NCI-H82 treated with DMSO at 0.1 percent for 48 hours (cell line): Measurements from ENCODE around the gene PNPLA5.

ENCODE experiments used
- DNase-seq: peaks from one replicate; lab custom pipeline; 2025; ENCODE audit not compliant: unreplicated experiment; lab: John Stamatoyannopoulos, UW

PNPLA5 gene

GRCh38 chr22:43839781-43840180, 52.0 kb downstream of the PNPLA5 start:
- no peak for DNase-seq

GRCh38 chr22:43838571-43839307, 53.1 kb downstream of the PNPLA5 start:
- DNase-seq = no peak

- no peak for DNase-seq
These were observed 53.7 kb downstream of the PNPLA5 start for GRCh38 chr22:43838161-43838560.

DNA sequence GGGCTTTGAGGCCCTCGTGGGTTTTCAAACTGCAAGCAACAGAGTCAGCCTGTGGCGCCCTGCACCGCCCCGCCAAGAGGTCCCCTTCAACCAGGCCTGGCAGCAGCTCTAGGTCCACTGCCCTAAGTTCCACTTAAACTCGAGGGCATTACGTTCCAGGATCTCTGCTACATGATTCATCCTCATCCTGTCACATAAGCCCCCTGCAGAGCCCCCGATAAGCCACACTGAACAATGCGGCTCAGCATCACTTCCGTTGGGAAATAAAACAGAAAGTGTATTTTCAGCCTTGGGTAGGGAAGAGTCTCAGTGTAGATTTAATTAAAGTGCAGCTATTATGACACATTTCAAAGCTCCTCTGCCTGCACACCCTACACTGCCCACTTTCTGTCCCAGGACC, 54.1 kb downstream of the PNPLA5 start:
- DNase-seq = no peak

GRCh38 chr22:43835736-43836135, 56.1 kb downstream of the PNPLA5 start:
- no peak for DNase-seq

DNA sequence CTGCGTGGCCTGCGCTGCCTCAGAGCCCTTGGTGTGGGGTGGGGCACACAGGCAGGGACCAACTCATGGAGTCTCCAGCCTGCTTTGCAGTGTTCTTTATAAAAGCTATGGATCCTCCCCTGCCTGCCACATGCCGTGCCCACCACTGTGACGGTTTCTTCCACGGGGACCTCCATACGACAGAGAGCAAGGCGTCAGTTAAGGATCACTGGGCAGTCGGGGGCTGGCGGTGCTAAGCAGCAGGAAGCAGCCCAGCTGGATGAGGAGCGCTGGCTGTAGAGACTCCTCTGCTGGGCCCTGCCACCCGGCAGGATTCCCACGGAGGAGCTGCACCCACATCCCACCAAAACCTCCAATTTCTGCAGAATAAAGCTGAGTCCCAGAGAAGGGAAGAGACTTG, 56.6 kb downstream of the PNPLA5 start:
- DNase-seq = no peak

DNA sequence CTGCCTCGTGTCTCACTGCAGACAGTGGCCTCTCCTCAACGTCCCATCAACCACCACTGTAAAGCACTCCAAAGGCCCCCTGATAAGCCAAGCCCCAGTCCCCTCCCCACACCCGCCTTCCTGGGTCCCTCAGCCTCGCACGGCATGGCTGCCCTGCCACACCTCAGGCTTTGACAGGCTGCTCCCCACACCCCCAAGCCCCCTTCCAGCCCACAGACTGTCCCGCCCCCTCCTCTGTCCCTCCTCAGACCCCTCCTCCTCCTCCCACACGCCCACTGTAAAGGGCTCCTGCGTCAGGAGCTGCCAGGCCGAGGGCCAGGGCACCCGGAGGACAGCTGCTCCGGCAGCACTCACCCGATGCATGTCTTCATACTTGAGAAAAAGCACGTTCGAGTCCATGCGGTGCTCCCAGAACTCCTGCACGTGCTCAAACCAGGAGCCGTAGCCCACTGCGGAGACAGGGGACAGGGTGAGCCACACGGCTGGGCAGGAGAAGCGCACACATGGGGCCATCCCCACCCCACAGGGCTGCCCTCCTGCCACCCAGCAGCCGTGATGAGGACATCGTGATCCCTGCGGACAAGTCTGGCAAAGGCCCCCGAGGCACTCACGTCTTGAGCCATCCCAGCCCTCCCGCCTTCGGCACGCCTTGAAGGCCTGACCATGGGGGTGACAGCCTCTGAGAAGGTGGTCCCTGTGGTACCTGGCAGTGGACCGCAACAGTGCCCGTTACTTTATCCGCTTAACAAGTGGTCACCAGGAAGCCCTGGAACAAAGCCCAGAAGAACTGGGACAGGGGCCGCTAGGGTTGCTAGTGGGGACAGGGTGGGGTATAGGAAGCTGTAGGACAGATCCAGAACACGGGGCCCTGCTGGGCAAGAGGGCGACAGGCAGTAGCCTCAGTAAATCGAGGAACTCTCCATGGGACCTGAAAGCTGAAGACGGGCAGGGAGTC, 58.2 kb downstream of the PNPLA5 start:
- no peak for DNase-seq

DNA sequence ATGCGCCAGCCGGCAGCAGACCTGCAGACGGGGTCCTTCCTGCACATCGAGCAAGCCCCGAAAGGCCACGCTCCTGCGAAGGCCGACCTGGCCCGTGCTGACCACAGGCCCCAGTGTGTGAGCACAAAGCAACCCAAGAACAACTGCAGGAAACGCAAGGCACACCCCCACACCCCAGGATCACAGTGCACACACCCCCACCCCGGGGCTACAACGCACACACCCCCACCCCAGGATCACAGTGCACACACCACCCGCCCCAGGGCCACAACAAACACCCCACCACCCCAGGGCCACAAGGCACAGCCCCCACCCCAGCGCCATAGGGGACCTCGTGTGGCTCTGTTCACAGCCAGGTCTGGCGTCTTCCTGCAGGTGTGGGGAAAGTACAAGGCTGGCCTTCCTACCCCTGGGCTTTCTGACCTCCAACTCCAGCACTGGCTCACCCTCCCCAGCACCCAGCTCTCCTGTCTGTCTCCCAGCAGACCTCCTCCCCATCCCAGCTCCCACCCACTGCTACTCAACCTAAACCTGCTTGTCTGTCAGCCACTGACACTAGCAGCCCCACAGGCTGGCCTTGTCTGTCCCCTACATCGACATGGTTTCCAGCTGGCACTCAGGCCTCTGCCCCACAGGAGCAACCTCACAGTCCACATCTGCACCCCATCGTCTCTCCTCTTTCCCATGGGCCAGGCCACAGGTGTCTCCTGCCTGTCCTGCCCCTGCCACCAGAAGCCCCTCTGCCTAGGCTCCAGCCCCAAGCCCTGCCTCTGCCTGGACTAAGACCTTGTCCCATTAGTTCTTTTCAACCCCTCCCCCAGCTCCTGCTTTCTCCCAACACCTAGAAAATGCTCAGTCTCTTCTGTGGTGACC, 59.2 kb downstream of the PNPLA5 start:
- DNase-seq = no peak

DNA sequence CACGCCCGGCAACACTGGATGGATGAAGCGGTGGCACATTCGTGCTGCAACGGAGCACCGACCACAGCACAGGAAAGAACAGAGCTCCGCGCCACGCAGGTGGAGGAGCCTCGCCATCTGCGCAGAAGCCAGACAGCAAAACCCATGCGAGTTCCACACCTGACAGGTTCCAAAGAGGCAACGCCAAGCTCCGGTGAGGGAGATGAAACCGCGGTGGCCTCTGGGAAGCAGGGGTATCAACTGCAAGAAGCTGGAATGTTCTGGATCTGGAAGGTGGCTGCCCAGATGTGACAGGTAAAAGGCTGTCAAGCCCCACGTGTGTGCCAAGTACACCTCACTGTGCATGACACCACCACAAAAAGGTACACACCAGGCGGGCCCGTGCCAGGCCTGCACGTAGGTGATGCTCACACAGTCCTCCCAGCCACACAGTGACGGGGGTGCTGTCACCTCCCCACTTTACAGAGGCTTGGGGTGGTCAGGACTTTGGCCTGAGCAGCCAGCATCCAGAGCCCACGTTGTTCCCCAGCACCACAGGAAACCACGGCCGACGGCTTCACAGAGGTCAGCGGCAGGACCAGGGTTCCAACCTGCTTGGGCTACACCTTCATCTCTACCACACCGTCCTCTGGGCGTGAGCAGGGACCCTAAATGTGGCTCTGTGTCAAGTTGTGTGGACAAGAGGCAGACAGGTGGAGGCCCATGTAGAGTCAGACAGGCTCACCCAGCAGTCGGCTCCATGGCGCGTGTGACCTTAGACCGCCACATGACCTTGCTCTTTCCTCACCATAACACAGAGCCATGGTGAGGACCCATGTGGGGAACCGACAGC, 60.0 kb downstream of the PNPLA5 start:
- no peak for DNase-seq

DNA sequence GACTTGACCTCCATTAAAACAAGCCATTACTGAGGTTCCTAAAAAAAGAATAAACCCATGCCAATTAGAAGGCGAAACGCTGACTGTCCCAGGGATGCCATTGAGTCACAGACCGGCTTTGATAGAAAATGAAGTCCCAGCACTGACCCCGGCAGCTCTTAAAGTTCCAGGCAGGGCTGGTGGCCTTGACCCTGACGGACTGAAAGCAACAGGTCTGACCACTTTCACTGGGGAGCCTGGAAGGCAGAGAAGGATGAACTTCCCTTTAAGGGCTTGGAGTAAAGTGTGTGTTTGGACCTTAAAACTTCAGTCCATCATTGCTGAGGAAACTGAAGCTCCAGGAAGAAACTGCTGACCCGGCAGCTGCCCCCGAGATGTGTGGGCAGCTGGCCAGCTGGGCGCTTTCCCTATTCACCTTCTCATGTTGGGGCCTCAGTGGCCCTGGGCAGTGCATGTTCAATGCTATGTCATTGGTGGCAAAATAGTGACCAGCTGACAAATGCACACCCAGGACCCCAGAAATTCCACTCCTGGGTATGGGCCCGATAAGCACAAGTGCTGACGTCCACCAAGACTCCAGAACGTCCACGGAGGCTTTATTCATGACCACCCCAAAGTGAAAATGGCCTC, 60.8 kb downstream of the PNPLA5 start:
- no peak for DNase-seq

GRCh38 chr22:43829904-43830851, 61.6 kb downstream of the PNPLA5 start:
- no peak for DNase-seq
